ENCODE data around the gene PKD1L1.

The PKD1L1 gene

DNA sequence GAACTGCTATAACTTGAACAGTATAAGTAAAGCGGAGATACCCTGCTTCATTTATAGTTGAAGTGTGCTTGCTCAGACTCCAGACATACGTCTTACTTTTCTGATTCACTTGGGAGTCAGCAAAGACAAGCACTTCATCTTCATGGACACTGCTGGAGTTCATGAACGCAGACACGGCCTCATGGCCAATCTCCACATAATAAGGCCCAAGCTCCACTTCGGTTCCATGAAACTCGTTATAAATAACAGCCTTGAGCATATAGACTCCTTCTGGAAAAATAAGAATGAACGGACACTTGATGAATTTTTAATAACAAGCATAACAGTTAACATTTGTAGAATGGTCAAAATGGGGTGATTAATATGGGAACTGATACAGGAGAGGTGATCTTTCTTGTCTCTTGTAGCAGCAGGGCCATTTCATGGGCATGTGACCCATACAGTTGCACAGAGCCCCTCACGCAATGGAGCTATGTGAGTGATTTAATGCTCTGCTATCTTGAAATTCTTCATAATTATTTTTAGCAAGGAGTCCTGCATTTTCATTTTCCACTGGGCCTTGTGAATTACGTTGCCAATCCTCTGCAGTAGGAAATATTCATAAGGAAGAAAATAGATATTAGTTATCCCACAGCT, 40.2 kb downstream of the PKD1L1 start (continued):
- TF ChIP-seq PPARA (CRISPR knock-in tag; IDR thresholded peaks at IDR 0.05; ENCODE audit: borderline replicate concordance) = no peak
- TF ChIP-seq ZNF8 (CRISPR knock-in tag; IDR thresholded peaks at IDR 0.05) = no peak
- TF ChIP-seq, protein P1, sequence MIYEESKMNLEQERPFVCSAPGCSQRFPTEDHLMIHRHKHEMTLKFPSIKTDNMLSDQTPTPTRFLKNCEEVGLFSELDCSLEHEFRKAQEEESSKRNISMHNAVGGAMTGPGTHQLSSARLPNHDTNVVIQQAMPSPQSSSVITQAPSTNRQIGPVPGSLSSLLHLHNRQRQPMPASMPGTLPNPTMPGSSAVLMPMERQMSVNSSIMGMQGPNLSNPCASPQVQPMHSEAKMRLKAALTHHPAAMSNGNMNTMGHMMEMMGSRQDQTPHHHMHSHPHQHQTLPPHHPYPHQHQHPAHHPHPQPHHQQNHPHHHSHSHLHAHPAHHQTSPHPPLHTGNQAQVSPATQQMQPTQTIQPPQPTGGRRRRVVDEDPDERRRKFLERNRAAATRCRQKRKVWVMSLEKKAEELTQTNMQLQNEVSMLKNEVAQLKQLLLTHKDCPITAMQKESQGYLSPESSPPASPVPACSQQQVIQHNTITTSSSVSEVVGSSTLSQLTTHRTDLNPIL (CRISPR knock-in tag; IDR thresholded peaks at IDR 0.05; ENCODE audit: low read depth) = no peak

DNA sequence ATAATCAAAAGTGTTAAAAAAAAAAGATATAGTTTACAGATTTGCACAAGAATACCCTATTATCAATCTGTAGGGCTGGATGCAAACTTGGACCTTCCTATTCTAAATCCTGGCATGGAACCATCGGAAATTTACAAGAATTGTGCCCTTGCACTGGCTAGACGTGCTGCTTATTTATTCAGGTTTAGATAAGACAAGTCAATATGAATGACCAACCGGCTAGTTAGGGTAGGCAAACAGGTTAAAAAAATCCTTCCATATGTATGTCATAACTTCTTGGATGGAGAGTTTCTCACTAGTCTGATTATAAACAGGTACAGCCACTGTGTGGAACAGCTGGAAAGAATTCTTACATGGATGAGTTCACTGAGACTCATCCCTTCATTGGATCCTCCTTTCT, 41.4 kb downstream of the PKD1L1 start:
- no peak for ATAC-seq
- TF ChIP-seq, protein P2, sequence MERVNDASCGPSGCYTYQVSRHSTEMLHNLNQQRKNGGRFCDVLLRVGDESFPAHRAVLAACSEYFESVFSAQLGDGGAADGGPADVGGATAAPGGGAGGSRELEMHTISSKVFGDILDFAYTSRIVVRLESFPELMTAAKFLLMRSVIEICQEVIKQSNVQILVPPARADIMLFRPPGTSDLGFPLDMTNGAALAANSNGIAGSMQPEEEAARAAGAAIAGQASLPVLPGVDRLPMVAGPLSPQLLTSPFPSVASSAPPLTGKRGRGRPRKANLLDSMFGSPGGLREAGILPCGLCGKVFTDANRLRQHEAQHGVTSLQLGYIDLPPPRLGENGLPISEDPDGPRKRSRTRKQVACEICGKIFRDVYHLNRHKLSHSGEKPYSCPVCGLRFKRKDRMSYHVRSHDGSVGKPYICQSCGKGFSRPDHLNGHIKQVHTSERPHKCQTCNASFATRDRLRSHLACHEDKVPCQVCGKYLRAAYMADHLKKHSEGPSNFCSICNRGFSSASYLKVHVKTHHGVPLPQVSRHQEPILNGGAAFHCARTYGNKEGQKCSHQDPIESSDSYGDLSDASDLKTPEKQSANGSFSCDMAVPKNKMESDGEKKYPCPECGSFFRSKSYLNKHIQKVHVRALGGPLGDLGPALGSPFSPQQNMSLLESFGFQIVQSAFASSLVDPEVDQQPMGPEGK (CRISPR knock-in tag; IDR thresholded peaks at IDR 0.05; ENCODE audit: borderline replicate concordance) = no peak
- TF ChIP-seq, protein P3, sequence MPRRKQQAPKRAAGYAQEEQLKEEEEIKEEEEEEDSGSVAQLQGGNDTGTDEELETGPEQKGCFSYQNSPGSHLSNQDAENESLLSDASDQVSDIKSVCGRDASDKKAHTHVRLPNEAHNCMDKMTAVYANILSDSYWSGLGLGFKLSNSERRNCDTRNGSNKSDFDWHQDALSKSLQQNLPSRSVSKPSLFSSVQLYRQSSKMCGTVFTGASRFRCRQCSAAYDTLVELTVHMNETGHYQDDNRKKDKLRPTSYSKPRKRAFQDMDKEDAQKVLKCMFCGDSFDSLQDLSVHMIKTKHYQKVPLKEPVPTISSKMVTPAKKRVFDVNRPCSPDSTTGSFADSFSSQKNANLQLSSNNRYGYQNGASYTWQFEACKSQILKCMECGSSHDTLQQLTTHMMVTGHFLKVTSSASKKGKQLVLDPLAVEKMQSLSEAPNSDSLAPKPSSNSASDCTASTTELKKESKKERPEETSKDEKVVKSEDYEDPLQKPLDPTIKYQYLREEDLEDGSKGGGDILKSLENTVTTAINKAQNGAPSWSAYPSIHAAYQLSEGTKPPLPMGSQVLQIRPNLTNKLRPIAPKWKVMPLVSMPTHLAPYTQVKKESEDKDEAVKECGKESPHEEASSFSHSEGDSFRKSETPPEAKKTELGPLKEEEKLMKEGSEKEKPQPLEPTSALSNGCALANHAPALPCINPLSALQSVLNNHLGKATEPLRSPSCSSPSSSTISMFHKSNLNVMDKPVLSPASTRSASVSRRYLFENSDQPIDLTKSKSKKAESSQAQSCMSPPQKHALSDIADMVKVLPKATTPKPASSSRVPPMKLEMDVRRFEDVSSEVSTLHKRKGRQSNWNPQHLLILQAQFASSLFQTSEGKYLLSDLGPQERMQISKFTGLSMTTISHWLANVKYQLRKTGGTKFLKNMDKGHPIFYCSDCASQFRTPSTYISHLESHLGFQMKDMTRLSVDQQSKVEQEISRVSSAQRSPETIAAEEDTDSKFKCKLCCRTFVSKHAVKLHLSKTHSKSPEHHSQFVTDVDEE (CRISPR knock-in tag; IDR thresholded peaks at IDR 0.05) = no peak
- TF ChIP-seq ESRRG (CRISPR knock-in tag; IDR thresholded peaks at IDR 0.05) (no peak), OSR1 (CRISPR knock-in tag; IDR thresholded peaks at IDR 0.05) (no peak), ZNF70 (CRISPR knock-in tag; IDR thresholded peaks at IDR 0.05) (no peak), RARB (CRISPR knock-in tag; IDR thresholded peaks at IDR 0.05) (no peak), ISL1 (CRISPR knock-in tag; IDR thresholded peaks at IDR 0.05) (no peak), ZC3H10 (CRISPR knock-in tag; IDR thresholded peaks at IDR 0.05) (no peak), GLIS3 (CRISPR knock-in tag; IDR thresholded peaks at IDR 0.05) (no peak)
- TF ChIP-seq, protein P1 (CRISPR knock-in tag; IDR thresholded peaks at IDR 0.05; ENCODE audit: low read depth) = no peak

DNA sequence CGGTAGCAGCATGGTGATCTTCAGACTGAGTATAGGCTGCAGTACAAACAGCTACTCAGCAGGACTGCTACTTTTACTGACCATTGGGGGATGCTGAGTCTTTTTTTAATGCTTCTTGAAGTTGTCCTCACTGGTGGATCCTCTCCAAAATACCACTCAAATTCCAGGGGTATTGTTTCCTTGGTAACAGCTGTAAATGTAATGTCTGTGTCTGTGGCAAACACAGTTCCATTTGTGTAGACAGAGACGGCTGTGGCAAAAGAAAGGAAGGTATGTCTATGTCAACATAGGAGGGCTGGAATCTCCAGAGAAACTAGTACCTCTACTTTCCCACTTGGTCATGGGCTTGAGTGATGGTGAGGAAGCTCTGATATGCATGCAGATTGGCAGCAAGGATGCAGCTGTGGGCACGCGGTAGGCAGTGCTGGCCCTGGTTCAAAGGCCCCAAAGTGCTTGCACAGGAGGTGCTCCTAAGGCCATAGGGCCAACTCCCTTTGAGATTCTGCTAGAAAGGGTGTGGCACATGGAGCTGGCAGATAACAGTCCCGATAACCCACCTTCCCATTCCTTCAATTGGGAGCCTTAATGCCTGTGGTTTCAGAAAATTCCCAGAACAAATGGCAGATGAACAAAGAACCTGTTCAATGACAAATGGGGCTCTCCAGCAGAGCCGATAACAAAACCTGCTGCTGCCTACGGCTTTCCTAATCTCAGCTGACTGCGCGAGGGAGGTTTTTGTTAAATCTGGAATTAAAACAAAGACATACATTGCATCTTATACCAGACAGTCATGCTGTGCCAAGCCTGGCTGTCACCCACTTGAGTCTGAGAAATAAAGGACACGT, 43.0 kb downstream of the PKD1L1 start:
- no peak for TF ChIP-seq SNAI2 (CRISPR knock-in tag; IDR thresholded peaks at IDR 0.05)
- TF ChIP-seq, protein P3 (CRISPR knock-in tag; IDR thresholded peaks at IDR 0.05) = no peak
- no peak for TF ChIP-seq BACH2 (CRISPR knock-in tag; IDR thresholded peaks at IDR 0.05; ENCODE audit: borderline replicate concordance)
- no peak for TF ChIP-seq ZNF8 (CRISPR knock-in tag; IDR thresholded peaks at IDR 0.05)
- no peak for TF ChIP-seq ISL1 (CRISPR knock-in tag; IDR thresholded peaks at IDR 0.05)
- no peak for TF ChIP-seq ZNF70 (CRISPR knock-in tag; IDR thresholded peaks at IDR 0.05)
- no peak for TF ChIP-seq CSDC2 (CRISPR knock-in tag; IDR thresholded peaks at IDR 0.05)
- no peak for TF ChIP-seq TCF4 (CRISPR knock-in tag; IDR thresholded peaks at IDR 0.05; ENCODE audit: borderline replicate concordance)
- ATAC-seq = no peak
